BE2C (cell line): ENCODE measurements around the gene CCDC169.

Source experiments
- DNase-seq: peaks from one replicate; pipeline ENCODE4 v3.0.0-alpha.2; 2020
- H3K27me3 ChIP-seq: fragments of 250-450 bp; sonication (Bioruptor Pico); 2 replicates; pipeline ENCODE4 v1.5.1; 2020; ENCODE audit warnings: mild to moderate bottlenecking
- H3K36me3 ChIP-seq: fragments of 250-450 bp; sonication (Bioruptor Pico); 2 replicates; pipeline ENCODE4 v1.5.1; 2020; ENCODE audit warnings: mild to moderate bottlenecking
- H3K4me1 ChIP-seq: fragments of 250-450 bp; sonication (Bioruptor Pico); 2 replicates; pipeline ENCODE4 v1.5.1; 2020
- H3K4me3 ChIP-seq: 2 replicates; pipeline ENCODE4 v1.5.1; 2011; ENCODE audit warnings: low read depth, low read length
- H3K9me3 ChIP-seq: fragments of 250-450 bp; sonication (Bioruptor Pico); 2 replicates; pipeline ENCODE4 v1.5.1; 2020
- TF ChIP-seq, protein P1 (sequence below): IDR thresholded peaks from 2 replicates; pipeline ENCODE4 v1.5.1; 2012; ENCODE audit warnings: mild to moderate bottlenecking, low read depth, low read length

CCDC169 gene

DNA sequence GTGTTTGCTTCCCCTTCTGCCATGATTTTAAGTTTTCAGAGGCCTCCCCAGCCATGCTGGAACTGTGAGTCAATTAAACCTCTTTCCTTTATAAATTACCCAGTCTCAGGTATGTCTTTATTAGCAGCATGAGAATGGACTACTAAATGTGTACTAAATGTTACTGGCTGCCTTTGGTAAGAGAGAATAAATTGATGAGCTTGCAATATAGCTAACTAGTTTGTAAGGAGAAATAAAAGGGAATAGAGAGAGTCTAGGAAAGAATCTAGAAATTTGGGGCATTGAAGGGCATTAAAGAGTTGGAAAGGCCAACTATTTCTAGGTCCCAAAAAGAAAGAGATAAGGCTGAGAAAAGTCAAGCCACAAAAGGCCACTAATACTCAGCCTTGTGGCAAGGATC is 77.7 kb downstream of the CCDC169 start:
- TF ChIP-seq, protein P1, sequence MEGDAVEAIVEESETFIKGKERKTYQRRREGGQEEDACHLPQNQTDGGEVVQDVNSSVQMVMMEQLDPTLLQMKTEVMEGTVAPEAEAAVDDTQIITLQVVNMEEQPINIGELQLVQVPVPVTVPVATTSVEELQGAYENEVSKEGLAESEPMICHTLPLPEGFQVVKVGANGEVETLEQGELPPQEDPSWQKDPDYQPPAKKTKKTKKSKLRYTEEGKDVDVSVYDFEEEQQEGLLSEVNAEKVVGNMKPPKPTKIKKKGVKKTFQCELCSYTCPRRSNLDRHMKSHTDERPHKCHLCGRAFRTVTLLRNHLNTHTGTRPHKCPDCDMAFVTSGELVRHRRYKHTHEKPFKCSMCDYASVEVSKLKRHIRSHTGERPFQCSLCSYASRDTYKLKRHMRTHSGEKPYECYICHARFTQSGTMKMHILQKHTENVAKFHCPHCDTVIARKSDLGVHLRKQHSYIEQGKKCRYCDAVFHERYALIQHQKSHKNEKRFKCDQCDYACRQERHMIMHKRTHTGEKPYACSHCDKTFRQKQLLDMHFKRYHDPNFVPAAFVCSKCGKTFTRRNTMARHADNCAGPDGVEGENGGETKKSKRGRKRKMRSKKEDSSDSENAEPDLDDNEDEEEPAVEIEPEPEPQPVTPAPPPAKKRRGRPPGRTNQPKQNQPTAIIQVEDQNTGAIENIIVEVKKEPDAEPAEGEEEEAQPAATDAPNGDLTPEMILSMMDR: no peak
- Histone ChIP-seq H3K4me1 (no peaks in the 10 kb centered on the region), H3K9me3 (no peaks in the 10 kb centered on the region), H3K4me3 (no peak overlapping the region), H3K27me3 (no peaks in the 10 kb centered on the region), H3K36me3 (no peaks in the 10 kb centered on the region)
- no peak for DNase-seq

DNA sequence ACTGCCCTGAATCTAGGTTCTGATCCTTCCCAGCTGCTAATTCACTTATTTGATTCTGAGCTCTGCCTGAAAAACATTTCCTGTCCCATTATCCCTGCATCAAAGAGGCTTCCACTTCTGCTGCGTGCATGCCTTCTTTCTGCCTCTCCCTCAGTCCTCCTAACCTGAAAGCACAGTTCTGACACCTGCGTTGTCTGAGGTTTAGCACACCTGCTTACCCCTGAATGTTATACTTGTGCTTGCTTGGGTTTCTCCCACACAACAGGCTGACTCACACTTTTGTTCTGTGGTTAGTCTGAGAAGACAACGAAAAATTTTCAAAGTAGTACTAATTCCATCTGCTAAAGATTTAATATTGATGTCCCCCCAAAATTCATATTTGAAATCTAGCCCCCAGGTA is 80.2 kb downstream of the CCDC169 start:
- Histone ChIP-seq H3K4me1 (no peaks in the 10 kb centered on the region), H3K9me3 (no peaks in the 10 kb centered on the region), H3K36me3 (no peaks in the 10 kb centered on the region)

DNA sequence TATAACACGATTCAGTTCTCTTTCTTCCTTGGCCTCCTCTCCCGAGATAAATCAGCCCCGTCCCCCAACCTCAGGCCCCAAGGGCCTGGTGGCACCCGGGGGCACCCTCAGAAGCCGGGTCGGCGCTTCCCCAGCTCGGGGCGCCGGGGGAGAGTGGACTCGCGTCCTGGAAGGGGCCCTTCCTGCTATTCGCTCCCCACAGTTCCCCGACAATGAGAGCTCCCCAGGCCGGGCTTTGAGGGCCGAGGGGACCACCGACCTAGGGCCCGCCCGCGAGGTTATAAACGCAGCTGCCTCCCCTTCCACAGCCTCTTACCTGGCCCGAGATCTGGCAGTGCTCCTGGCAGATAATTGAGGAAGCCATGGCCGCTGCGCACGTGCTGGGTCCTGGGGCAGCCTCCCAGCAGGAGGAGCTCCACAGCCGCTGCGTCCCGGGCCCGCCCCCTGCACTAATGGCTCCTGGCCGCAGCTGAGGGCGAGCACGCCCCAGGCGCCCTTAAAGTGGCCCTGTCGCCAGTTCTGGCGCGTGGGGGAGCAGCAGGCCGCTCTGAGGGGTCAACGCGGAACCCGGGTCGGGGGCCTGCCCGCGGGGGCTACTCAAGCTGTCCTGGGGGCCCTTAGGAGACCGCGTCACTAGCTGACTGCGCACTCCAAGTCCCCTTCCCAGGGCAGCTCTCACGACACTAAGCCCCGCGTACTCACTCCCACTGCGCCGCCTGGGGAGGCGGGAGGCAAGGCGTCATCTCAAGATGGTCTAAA is 83.3 kb downstream of the CCDC169 start, which contains the start of gene SOHLH2:
TSS of gene SOHLH2 (minus strand) at position 394 of the 759 bp plus-strand sequence. CDS start at position 364, 30 bp downstream.
- no peaks in the 10 kb centered on the region for H3K36me3 ChIP-seq
- H3K27me3 ChIP-seq: no peaks in the 10 kb centered on the region
- H3K4me3 ChIP-seq: no peak within 1 kb of the TSS
- H3K4me1 ChIP-seq: no peaks in the 10 kb centered on the region
- H3K9me3 ChIP-seq: no peaks in the 10 kb centered on the region
- no peak for DNase-seq
- TF ChIP-seq, protein P1: no peak

More for the DNA sequence above, 80.2 kb downstream of the CCDC169 start:
- TF ChIP-seq, protein P1: no peak
- Histone ChIP-seq H3K4me3 (no peak overlapping the region), H3K27me3 (no peaks in the 10 kb centered on the region)
- DNase-seq: no peak

DNA sequence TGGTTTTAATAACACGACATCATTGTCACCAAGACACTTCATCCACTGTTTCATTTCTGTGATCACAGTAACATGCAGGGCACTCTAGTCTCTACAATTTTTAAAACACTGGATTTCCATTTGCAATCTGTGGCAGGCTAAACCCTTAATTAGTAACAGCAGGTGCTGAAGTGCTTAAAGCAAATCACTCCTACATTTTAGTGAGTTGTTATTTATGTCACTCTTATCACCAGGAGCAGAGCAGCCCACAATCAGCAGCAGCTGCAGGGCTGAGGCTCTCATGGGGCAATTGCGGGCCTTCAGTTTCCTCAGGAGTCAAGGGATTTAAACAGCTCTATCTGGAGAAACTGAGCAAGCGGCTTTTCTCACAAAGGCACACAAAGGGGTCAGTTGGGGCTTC is 84.8 kb downstream of the CCDC169 start:
- Histone ChIP-seq H3K27me3 (no peaks in the 10 kb centered on the region), H3K4me1 (no peaks in the 10 kb centered on the region), H3K9me3 (no peaks in the 10 kb centered on the region), H3K4me3 (no peak overlapping the region), H3K36me3 (no peaks in the 10 kb centered on the region)
- TF ChIP-seq, protein P1: no peak
- no peak for DNase-seq

DNA sequence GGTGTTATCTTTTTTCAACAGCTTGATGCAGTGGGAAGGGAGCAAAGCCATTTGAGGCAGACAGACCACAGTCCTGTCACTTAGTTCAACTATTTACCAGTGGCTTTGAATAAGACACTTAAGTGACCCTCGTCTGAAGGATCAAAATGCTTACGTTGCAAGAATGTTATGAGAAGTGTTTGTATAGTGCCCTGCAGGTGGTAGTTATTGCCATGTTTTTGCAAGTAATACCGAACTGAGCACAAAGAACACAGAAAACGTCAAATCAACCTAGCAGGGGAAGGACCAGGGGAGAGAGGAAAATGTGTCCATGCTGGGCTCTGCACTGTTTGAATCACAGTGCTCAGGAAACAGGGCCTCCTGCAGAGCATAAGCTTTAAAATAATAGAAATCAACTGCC is 86.0 kb downstream of the CCDC169 start:
- H3K36me3 ChIP-seq: no peaks in the 10 kb centered on the region
- H3K4me3 ChIP-seq: no peak overlapping the region
- no peaks in the 10 kb centered on the region for H3K27me3 ChIP-seq
- DNase-seq: no peak
- TF ChIP-seq, protein P1: no peak
- H3K9me3 ChIP-seq: no peaks in the 10 kb centered on the region
- H3K4me1 ChIP-seq: no peaks in the 10 kb centered on the region; the same call in 1 of the 2 replicates

DNA sequence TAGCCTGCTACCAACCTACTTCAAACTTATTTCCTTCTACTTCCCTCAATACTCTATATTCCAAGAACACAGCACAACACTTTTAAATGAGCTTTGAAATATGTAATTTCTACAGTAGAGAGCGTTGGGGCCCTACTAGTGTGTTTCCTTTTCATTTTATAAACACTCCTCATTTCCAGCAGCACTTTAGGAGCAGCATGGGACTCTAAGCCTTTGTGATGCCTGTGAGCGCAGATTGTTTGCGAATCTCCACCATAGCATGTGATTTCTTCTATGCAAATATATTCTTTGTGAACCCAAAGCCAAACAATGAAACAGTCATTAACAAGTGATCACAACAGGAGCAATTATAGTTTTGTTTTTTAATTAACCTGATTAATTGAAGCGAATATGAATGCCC is 86.9 kb downstream of the CCDC169 start:
- no peak for DNase-seq
- Histone ChIP-seq H3K27me3 (no peaks in the 10 kb centered on the region), H3K9me3 (no peaks in the 10 kb centered on the region), H3K36me3 (no peaks in the 10 kb centered on the region), H3K4me3 (no peak overlapping the region), H3K4me1 (no peaks in the 10 kb centered on the region; the same call in 1 of the 2 replicates)
- TF ChIP-seq, protein P1: no peak
